Astrocyte of the cerebellum (primary cell): ENCODE data around the gene RBM5.

Source experiments
- DNase-seq: peaks from one replicate; pipeline ENCODE4 v3.0.0-alpha.2; 2011; ENCODE audit warnings: low read depth
- H3K4me3 ChIP-seq: 2 replicates; pipeline ENCODE4 v1.5.1; 2011; ENCODE audit warnings: mild to moderate bottlenecking, low read depth, low read length, moderate library complexity
- in situ Hi-C: cut with HindIII; loops from 2 replicates; pipeline ENCODE4 v1.10.0; 2017; ENCODE audit warnings: low sequenced_read_pairs
- TF ChIP-seq, protein P1 (sequence below): IDR thresholded peaks from 2 replicates; pipeline ENCODE4 v1.5.1; 2012; ENCODE audit warnings: low read length, low read depth, moderate library complexity, mild to moderate bottlenecking; ENCODE audit errors: missing control alignments

Gene RBM5

DNA sequence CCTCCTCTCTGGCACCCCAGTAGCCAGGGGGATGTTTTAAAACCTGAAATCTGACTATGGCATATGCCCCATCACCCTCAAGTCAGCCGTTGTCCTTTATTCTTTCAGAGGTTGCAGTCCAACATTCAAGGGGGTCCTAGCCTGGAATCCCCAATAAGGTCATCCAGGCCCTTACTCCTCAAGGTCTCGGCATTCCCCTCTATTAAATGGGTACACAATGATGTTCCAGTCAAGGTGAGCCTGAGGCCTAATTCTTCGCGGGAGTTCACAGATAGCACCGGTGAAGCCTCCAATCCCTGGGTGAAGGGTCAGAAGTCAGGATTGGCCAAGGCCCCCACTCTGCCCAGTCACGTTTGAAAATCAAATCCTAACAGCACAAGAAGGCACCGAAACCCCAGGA lies 58.3 kb downstream of the RBM5 start:
- TF ChIP-seq, protein P1, sequence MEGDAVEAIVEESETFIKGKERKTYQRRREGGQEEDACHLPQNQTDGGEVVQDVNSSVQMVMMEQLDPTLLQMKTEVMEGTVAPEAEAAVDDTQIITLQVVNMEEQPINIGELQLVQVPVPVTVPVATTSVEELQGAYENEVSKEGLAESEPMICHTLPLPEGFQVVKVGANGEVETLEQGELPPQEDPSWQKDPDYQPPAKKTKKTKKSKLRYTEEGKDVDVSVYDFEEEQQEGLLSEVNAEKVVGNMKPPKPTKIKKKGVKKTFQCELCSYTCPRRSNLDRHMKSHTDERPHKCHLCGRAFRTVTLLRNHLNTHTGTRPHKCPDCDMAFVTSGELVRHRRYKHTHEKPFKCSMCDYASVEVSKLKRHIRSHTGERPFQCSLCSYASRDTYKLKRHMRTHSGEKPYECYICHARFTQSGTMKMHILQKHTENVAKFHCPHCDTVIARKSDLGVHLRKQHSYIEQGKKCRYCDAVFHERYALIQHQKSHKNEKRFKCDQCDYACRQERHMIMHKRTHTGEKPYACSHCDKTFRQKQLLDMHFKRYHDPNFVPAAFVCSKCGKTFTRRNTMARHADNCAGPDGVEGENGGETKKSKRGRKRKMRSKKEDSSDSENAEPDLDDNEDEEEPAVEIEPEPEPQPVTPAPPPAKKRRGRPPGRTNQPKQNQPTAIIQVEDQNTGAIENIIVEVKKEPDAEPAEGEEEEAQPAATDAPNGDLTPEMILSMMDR, result no peak
- no peak for DNase-seq
- in situ Hi-C loops, result no loop called here
- no peak overlapping the region for H3K4me3 ChIP-seq

- DNase-seq, result no peak
- TF ChIP-seq, protein P1, result no peak
- in situ Hi-C loops, result no loop called here
- H3K4me3 ChIP-seq, result no peak overlapping the region
Measured at GRCh38 chr3:50147447-50147846, 58.7 kb downstream of the RBM5 start.

DNA sequence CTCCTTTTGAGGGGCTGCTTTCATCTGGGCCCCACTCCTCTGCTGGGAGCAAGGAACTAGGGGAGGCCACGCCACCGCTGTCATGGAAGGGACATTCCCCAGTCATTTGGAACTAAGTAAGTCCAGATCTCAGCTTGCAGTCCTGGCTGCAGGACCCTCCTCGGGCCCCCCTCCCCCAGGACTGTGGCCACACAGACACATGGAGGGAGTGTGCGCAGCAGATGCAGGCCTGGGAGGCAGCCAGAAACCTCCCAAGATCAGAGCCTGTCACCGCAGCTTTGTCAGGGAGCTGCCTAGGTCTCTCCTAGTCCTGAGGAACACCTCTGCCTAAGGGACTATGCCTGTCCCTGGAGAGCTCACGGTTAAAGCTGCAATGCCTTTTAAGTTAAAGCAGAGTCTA lies 59.1 kb downstream of the RBM5 start:
- no peak overlapping the region for H3K4me3 ChIP-seq
- in situ Hi-C loops, result no loop called here
- TF ChIP-seq, protein P1, result no peak
- DNase-seq, result no peak

GRCh38 chr3:50150404-50150750 lies 61.7 kb downstream of the RBM5 start:
- H3K4me3 ChIP-seq, result no peak overlapping the region
- TF ChIP-seq, protein P1, result no peak
- in situ Hi-C loops, result no loop called here
- no peak for DNase-seq

GRCh38 chr3:50150863-50151686 lies 62.4 kb downstream of the RBM5 start:
- no peak overlapping the region for H3K4me3 ChIP-seq
- in situ Hi-C loops, result no loop called here
- TF ChIP-seq, protein P1, result no peak
- no peak for DNase-seq

DNA sequence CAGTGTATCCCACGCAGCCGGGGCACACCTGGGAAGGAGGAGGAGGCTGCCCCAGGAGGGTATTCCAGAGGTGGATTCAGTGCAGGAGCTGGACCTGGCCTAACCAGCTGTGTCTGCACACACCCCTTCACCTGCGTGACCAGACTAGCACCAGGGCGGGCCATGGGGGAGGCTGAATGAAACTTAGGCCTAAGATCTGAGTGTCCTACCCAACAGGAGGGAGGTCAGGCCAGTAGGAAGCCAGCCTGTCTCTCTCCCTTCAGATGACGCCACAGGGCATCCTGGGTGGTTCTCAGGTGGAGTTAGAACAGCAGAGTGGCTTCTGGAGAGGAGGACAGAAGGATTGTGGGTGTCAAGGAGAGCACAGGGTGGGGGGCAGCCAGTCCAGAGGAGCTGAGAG lies 63.0 kb downstream of the RBM5 start:
- in situ Hi-C loops, result no loop called here
- DNase-seq, result no peak
- TF ChIP-seq, protein P1, result no peak
- H3K4me3 ChIP-seq, result no peak overlapping the region
